K562 (cell line): ENCODE data around the gene CEP162. TPM values are rescaled to one million over a fixed set of nuclear protein-coding genes. Genes with fewer than 3 reads are reported as not detected.

Experiments used
- BRCA1 ChIP-seq, 2 experiments: fragments of 450-650 bp in 1 of 2; sonication (generic) in 1 of 2; formaldehyde crosslinking in 1 of 2; IDR thresholded peaks; 2 replicates each; pipeline versions ENCODE4 v1.5.0 to v1.6.1; 2017 to 2020; ENCODE audit warnings: mild to moderate bottlenecking in 1 of 2, missing genetic modification reagents in 1 of 2
- CBX2 ChIP-seq: fragments of 200-600 bp; sonication (generic); IDR thresholded peaks from one replicate; pipeline ENCODE4 v1.6.1; 2012; ENCODE audit warnings: mild to moderate bottlenecking, low read length, inconsistent platforms; ENCODE audit not compliant: insufficient read depth, poor library complexity, severe bottlenecking
- GATAD2A ChIP-seq: fragments of 450-650 bp; IDR thresholded peaks from 2 replicates; pipeline ENCODE4 v1.6.1; 2017
- HMGN3 ChIP-seq: IDR thresholded peaks from 2 replicates; pipeline ENCODE4 v1.6.1; 2011; ENCODE audit warnings: borderline replicate concordance, low read depth, mild to moderate bottlenecking, mixed read lengths, low read length; ENCODE audit not compliant: insufficient read length; ENCODE audit errors: extremely low read depth
- HNRNPLL ChIP-seq: fragments of 200-400 bp; formaldehyde crosslinking; IDR thresholded peaks from 2 replicates; pipeline ENCODE4 v1.6.1; 2017; ENCODE audit warnings: low read length, low read depth, mild to moderate bottlenecking; ENCODE audit not compliant: poor library complexity, severe bottlenecking
- MBD2 ChIP-seq: sonication (generic); IDR thresholded peaks from 2 replicates; pipeline ENCODE4 v1.6.1; 2016; ENCODE audit warnings: low read depth, borderline replicate concordance
- MTA1 ChIP-seq: fragments of 450-650 bp; IDR thresholded peaks from 2 replicates; pipeline ENCODE4 v1.6.1; 2017; ENCODE audit warnings: borderline replicate concordance
- NCOA6 ChIP-seq: fragments of 450-650 bp; IDR thresholded peaks from 2 replicates; pipeline ENCODE4 v1.6.1; 2017; ENCODE audit warnings: mild to moderate bottlenecking
- NFATC3 ChIP-seq: fragments of 450-650 bp; IDR thresholded peaks from 2 replicates; pipeline ENCODE4 v1.6.1; 2017; ENCODE audit warnings: mild to moderate bottlenecking
- NR4A1 ChIP-seq, 2 experiments: fragments of 250-450 bp in 1 of 2; fragments of 450-650 bp in 1 of 2; sonication (Bioruptor Pico) in 1 of 2; IDR thresholded peaks; 2 replicates each; pipeline versions ENCODE4 v1.4.0 to v1.6.1; 2016 to 2020; ENCODE audit warnings: mild to moderate bottlenecking in 2 of 2, missing compliant biosample characterization in 1 of 2, missing genetic modification characterization in 1 of 2, moderate library complexity in 1 of 2
- PHF21A ChIP-seq: fragments of 450-650 bp; IDR thresholded peaks from 2 replicates; pipeline ENCODE4 v1.6.1; 2017; ENCODE audit warnings: low read depth, borderline replicate concordance
- PKNOX1 ChIP-seq: fragments of 450-650 bp; IDR thresholded peaks from 2 replicates; pipeline ENCODE4 v1.6.1; 2016
- POLR2AphosphoS2 ChIP-seq: IDR thresholded peaks from 2 replicates; pipeline ENCODE4 v1.6.1; 2012; ENCODE audit warnings: low read length, improper control_type of control experiment
- RCOR1 ChIP-seq, 2 experiments: IDR thresholded peaks; 2 replicates each; pipeline ENCODE4 v1.6.1; 2012; ENCODE audit warnings: low read depth in 2 of 2, low read length in 2 of 2, borderline replicate concordance in 1 of 2, improper control_type of control experiment in 1 of 2
- TFAP4 ChIP-seq: sonication (generic); formaldehyde crosslinking; IDR thresholded peaks from 2 replicates; pipeline ENCODE4 v1.8.0; 2022; ENCODE audit warnings: missing genetic modification reagents, mild to moderate bottlenecking, moderate library complexity, borderline replicate concordance
- TGIF2 ChIP-seq: sonication (generic); formaldehyde crosslinking; IDR thresholded peaks from 2 replicates; pipeline ENCODE4 v1.8.1; 2022; ENCODE audit warnings: mild to moderate bottlenecking, missing genetic modification reagents, moderate library complexity
- TRIM28 ChIP-seq: fragments of 450-650 bp; IDR thresholded peaks from 2 replicates; pipeline ENCODE4 v1.6.1; 2017
- ZBTB49 ChIP-seq: sonication (generic); formaldehyde crosslinking; IDR thresholded peaks from 2 replicates; pipeline ENCODE4 v1.8.0; 2022; ENCODE audit warnings: missing genetic modification reagents, mild to moderate bottlenecking, borderline replicate concordance
- ZBTB5 ChIP-seq: fragments of 450-650 bp; IDR thresholded peaks from 2 replicates; pipeline ENCODE4 v1.6.1; 2017; ENCODE audit warnings: antibody characterized with exemption
- ZNF224 ChIP-seq: sonication (generic); formaldehyde crosslinking; IDR thresholded peaks from 2 replicates; pipeline ENCODE4 v1.8.0; 2022; ENCODE audit warnings: mild to moderate bottlenecking, missing genetic modification reagents
- ZNF3 ChIP-seq: fragments of 250-450 bp; sonication (Bioruptor Pico); IDR thresholded peaks from 2 replicates; pipeline ENCODE4 v1.5.0; 2021; ENCODE audit warnings: mild to moderate bottlenecking, moderate library complexity
- ZNF75A ChIP-seq: fragments of 450-650 bp; formaldehyde crosslinking; IDR thresholded peaks from 2 replicates; pipeline ENCODE4 v1.4.0; 2020; ENCODE audit warnings: mild to moderate bottlenecking
- polyA plus RNA-seq, 8 experiments: library from polyadenylated mRNA; depleted of rRNA in 4 of 8; stranded (reverse) in 5 of 8; unstranded in 3 of 8; fragments of >200 nt; fragmentation: Nextera tagmentation in 2 of 8; fragmentation: Illumina TruSeq in 1 of 8; extraction: Ambion mirVana in 2 of 8; extraction: Trizol in 1 of 8; gene quantifications; 2 replicates each; pipeline versions ENCODE4 v1.2.1 to v1.2.3, GENCODE V29; 2011 to 2014; ENCODE audit warnings: inconsistent platforms in 1 of 8, missing spikeins in 1 of 8
- total RNA-seq, 7 experiments: library from RNA; depleted of rRNA in 6 of 7; stranded (reverse); fragments of >200 nt in 6 of 7; fragmentation: Illumina TruSeq in 2 of 7; extraction: Trizol in 2 of 7; gene quantifications; 2 replicates each; pipeline versions ENCODE4 v1.2.1 to v1.2.3, GENCODE V29; 2011 to 2021; ENCODE audit warnings: low replicate concordance in 1 of 7

The CEP162 gene
- total and polyA plus RNA-seq, 9 of the 15 experiments (the other 6 are each of a cell fraction or from before 2014, with no cell fraction given) = 3.9 to 8.6 (median 6.7) TPM

GRCh38 chr6:84269947-84270733, 42.7 kb upstream of the CEP162 start (continued):
- TF ChIP-seq ZBTB5 (no peak), ZNF3 (CRISPR knock-in tag) (no peak), BRCA1 (IDR thresholded peaks at IDR 0.05) (no peak), BRCA1 (CRISPR knock-in tag; IDR thresholded peaks at IDR 0.05) (no peak), TRIM28 (0 out of 2 replicates have a peak, but pooled peaks have one; percentile 41), GATAD2A (peak; percentile 81; the same call in 1 of the 2 replicates), RCOR1 (IDR thresholded peaks at IDR 0.05; ENCODE audit: borderline replicate concordance in 1 of 2, low read depth in 2 of 2, low read length in 2 of 2) (peak; percentile 79 to 91; a peak in 3 of 4 replicates), ZBTB49 (CRISPR knock-in tag) (no peak), HNRNPLL (no peak), CBX2 (no peak), NCOA6 (peak; percentile 50; the same call in 1 of the 2 replicates), HMGN3 (peak; percentile 89), MBD2 (peak; percentile 87), ZNF224 (no peak), TFAP4 (CRISPR knock-in tag) (no peak), TGIF2 (CRISPR knock-in tag) (no peak), PKNOX1 (peak; percentile 81), PHF21A (peak; percentile 89), ZNF75A (CRISPR knock-in tag) (no peak), MTA1 (peak; percentile 86; the same call in 1 of the 2 replicates), POLR2AphosphoS2 (no peak), NFATC3 (peak; percentile 86), NR4A1 (CRISPR knock-in tag; IDR thresholded peaks at IDR 0.05) (no peak), NR4A1 (tag; IDR thresholded peaks at IDR 0.05) (peak; percentile 90; the same call in 1 of the 2 replicates)
